GM19099 (cell line): ENCODE results near the gene ELL2.

Experiments
- POLR2A ChIP-seq: IDR thresholded peaks from 3 replicates; pipeline ENCODE4 v1.6.1; 2011; ENCODE audit warnings: low read depth; ENCODE audit not compliant: insufficient read length; ENCODE audit errors: extremely low read depth

The ELL2 gene

DNA sequence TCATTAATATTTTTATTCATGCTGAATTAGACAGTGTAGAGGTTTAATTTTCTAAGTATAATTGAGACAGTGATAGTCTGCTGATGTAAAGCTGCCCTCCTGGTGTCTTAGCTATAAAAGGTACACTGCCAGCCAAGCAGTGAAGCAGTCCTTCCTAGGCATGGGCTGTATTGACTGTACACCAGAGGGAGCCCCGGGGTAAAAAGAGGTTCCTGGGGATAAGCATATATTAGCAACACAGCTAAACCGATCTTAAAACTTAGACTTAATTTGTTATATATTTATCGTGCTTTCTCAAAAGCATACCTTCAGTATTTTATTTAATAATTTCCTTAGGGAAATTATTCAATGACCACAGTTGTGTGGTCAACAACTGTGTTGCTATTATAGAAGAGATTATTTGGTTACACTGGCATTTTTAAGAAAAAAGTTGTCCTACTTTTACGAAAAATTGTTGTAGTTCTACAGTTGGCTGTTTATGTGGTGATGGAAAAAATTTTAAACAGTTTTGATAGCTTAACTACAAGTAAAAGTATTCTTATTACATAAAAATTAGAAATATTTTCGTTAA, 68.8 kb downstream of the ELL2 start:
- no peak for TF ChIP-seq POLR2A

DNA sequence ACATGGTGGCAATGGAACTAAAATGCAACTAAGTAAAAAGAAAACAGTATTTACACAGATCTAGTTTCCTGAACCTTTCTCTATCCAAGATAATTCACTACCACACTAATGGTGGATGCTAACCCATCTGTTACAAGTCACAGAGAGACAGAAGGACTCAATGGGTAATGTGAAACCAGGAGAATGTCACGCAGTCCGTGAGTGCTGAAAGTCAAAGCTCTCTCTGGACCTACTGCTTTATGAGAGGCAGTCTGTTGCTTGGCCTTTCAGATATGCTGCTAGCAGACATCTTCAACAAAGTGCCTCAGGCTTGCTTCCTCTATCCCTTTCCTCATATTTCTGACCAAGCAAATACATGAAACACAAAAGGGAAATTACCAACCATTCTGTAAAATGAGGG, 70.2 kb downstream of the ELL2 start:
- no peak for TF ChIP-seq POLR2A

DNA sequence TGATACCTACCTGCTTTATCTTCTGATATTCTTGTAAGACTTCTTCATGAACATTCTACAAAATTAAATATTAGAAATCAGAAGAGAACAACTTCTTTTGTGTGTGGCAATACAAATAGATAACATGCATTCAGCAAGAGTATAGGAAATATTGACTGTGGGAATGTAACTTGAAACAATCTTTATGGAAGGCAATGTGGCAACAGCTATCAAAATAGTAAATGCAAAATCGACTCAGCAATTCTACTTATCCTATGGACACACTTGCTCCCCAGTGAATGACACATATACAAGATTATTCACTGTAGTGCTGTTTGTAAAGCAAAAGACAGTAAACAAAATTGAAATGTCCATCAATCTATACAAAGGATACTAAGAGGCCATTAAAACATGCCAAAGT, 72.6 kb downstream of the ELL2 start:
- no peak for TF ChIP-seq POLR2A

DNA sequence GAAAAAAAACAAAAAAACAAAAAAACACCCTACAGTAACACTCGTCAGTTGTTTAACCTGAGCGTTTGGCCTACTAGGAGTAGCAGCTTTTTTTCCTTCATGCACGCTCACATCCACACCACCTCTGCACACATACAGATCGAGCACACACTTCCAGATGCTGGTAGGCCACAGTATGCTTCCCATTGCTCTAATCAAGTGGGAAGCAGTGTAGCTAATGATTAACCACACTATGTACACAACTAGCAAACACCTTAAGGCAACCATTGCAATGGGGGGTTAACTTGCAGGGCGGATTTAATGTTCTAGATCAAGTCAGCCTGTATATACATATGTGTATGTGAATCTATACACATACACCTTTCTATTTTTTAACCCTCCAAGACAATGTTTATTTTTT, 73.7 kb downstream of the ELL2 start:
- no peak for TF ChIP-seq POLR2A

DNA sequence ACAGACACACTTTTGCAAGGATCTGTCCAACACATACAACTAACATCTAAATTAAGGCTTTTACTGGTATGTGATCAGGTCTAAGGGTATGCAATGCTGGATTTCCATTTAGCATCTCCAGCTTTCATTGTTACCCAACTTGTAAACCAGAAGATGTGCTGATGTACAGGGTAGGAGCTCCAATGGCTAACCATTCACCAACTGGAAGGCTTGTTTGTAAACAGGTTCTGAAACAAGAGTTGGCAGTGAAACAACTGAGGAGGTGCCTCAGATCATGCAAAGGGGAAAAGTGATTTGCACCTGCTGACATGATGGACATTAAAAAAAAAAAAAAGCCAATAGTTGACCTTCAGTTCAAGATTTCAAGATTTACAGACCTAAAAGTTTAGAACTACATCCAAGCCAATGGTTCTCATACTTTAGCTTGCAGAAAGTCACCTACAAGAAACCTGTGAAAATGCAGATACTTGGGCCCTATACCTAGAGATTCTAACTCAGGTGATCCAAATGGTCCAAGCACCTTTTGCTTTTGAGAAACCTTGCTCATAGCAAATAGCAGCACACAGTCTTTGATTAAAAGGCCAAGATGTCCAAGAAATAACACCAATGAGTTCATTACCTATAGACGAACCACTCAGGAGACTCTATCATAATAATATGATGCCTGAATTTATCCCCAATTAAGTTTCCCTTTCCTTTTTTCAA, 75.2 kb downstream of the ELL2 start:
- TF ChIP-seq POLR2A, result no peak

DNA sequence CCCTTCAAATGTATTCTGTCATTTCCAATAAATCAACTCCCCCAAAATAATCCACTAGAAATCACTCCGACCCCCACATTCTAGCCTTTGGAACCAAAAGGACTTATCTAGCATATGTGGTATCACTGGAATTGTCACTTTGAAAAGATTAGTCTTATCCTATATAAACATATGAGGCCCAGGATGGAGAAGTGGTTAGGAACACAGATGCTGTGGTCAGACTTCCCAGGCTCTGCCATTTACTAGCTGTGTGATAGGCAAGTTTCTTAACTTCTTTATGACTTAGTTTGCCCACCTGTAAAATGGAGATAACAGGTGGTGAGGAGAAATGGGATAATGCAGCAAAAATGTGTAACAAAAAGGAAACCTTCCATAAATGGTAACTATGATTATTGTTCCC, 77.1 kb downstream of the ELL2 start:
- no peak for TF ChIP-seq POLR2A

DNA sequence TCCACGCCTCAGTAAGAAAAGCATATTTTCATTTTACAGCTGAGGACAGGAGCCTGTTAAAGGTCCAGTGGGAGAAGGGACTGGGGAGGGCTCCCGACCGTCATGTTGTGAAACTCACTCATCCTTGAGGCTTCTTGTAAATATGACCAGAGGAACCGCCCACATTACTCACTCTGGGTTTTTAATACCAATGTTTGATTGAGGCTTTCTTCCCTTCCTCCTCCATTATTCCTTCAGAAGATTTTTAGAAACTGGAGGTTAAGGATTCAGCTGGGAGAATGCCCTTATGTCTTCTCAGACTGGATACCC, 77.7 kb downstream of the ELL2 start:
- no peak for TF ChIP-seq POLR2A

DNA sequence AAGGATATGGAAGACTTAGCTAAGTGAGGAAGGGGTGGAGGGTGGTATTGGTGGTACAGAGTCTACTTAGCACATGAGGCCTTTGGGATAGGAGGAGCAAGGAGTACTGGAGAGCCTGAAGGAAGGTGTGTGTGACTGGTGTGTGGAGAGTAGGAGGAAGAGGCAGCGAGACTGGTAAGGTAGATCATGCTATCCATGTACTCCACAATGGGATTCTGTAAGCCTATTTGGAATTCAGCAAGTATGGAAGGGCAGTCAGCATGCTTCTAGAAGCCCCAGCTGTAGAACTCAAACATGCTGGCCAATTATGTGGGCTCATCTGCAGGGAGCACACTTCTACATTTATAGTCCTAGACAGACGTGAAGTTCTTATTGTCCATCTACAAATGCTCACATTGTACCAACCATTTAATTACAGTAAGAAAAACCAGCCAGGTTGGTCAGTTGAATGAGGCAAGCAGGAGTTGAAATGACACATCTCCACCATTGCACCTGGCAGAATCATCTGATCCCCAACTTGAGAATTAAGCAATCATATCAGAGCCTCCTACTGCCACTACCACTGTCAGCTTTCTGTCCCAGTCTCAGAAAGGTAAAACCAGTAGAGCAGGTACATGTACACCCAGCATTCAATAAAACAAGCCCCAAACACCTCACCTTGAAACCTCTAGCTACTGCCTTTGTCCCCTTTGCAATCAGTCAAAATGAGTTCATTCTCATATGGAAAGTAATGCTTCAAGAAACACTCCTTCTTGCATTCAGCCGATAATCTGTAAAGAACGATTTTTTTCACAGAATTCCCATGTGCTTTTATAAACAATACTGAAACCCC, 78.2 kb downstream of the ELL2 start:
- TF ChIP-seq POLR2A, result no peak

DNA sequence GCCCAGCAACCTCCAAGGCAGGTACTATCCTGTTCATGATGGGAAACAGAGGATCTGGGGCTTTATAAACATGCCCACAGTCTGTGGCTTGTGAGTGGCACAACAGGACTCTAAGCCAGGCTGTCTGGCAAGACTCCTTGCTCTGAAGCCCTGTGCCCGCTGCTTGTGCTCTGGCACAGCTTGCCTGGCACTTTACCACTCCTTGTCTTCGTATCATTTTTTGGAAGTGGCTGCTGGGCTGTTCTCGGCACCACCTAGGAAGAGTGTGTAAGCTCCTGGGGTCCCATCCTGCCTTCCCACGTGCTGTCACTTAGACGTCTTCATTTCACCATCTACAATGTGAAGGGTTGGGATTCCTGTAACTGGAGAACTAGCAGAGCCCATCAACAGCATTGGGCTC, 79.8 kb downstream of the ELL2 start:
- TF ChIP-seq POLR2A, result no peak

DNA sequence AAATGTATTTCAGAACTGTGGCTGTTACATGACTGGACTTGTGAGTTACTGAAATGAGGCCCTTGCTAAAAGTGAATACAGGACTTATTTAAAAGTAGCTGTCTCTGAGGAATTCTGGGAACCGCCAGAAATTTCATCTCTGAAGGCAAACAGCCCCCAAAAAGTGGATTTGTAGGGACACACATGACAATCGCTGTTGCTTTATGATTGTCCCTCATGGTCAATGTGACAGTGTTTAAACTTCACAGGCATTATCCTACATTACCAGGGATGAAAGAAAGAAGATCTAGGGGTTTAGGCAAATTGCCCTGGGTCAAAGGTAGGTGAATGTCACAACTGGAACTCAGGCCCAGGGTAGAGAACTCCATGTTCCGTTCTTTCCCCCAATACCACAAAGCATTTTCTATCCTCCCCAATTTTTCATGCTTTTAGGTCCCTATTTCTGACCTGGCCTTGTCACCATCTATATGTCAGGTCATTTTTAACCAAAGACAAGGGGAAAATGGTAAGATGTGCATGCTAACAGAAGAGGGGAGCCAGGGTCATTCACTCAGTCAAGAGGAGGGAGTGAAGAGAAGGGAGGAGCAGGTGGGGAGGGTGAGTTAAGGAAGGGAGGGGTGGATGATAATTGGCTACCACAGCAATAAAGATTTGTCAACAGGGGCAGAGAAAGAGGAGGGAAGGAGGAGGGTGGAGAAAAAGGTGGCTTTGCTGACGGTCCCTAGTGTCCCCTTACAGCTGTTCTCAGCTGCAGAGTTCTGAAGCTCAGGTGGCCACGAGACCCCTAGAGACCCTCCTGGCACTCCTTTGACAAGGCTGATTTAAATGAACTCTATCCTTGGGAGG, 81.3 kb downstream of the ELL2 start:
- TF ChIP-seq POLR2A, result no peak

DNA sequence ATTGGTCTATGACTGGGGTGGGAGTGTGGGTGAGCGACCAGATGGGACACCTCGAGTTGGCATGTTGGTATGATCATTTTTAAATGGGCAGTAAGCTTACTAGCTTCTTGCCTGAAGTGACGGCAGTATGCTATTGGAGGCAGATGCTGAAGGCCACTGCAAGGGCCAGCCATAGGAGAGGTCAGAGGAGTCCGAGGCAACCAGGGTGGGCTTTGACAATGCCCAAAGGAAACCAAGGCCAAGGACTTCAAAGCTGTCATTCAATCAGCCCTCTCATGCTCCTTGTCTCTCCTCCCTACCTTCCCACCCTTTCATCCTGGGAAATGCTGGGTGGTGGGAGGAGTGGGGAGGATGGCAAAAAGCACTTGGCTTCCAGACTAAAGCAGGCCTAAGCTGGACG, 82.0 kb downstream of the ELL2 start:
- TF ChIP-seq POLR2A, result no peak

DNA sequence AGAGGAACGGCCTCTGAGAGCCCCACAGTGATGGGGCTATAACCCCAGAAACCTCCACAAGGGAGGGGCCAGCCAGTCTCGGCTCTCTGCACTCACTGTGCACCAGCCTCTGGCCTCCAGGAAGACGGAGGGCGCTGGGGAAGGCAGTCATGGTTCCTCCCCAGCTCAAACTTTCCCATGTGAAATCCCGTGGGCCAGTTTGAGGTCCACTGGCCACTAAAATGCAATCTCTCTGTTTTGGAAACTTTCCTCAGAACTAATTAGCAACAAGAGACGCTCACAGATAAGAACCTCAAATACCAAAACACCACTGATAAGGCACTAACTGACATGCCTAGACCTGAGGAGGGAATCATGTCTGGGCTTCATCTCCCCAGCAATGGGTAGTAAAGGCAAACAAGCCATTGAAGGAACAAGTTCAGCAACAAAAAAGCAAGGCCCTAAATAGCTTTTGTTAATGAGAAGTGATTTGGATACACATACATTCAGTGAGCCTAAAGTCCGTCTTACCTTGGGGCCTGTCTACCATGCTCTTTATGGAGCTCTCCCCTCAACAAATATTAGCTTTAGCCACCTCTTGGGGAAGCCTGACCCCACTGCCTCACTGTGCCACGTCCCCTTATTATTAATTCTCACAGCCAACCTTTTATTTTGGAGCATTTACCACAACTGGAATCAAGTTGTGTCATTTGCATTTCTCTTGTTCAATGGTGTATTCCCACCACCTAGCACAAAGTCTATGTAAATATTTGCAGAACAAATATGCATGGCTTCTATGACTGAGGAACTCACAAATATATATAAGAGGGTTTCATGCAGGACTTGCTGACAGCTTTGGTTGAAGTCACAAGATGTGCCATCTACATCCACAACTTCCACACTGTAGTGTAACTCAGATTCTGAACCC, 83.0 kb downstream of the ELL2 start:
- TF ChIP-seq POLR2A, result no peak

DNA sequence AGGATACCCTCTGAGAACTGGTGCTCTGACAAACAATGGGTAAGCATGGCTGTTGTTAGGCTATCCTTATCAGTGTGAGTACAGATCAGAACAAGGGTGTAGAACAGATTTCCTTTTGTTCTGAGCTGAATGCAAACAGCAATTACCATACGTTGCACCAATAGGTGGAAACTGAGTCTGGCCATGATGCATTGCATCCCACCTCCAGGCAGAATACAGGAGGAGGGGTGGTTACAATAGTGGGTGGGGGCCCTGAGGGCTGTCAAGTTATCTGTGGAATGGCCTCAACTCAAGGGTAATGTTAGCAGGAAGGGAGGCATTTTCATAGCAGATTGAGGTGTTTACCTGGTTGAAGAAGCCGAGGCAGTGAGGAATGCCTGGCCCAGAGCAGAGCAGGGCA, 84.9 kb downstream of the ELL2 start:
- TF ChIP-seq POLR2A, result no peak

DNA sequence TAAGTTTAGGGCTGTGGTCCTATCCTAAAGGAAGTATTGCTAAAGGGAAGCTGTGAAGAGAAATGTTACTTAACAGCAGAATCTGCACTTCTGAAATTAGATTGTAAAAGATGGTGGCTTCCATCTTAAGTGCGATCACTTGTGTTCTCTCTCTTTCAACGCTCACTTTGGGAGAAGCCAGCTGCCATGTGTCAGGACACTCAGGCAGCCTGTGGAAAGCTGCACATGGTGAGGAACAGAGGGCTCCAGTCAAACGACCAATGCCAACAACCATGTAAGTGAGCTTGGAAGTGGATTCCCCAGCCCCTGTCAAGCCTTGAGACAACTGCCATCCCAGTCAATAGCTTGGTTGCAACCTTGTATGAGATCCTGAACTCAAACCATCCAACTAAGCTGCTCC, 87.4 kb downstream of the ELL2 start:
- no peak for TF ChIP-seq POLR2A

DNA sequence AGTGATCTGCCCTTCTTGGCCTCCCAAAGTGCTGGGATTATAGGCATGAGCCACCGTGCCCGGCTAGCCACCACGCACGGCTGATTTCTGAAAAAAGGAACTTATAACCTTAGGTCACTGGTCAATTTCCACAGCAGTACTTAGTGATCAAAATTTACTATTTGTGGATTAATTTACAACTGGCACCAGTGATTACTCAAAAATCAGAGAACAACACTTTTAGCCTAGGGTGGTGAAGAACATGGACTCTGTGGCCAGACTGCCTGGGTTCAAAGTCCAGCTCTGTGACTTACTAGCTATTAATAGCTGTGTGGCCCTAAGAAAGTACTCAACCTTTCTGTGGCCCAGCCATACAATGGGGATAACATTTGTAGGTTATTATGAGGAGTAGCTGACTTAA, 88.3 kb downstream of the ELL2 start:
- no peak for TF ChIP-seq POLR2A
